ENCODE data around the gene MRPL1.

Gene MRPL1

DNA sequence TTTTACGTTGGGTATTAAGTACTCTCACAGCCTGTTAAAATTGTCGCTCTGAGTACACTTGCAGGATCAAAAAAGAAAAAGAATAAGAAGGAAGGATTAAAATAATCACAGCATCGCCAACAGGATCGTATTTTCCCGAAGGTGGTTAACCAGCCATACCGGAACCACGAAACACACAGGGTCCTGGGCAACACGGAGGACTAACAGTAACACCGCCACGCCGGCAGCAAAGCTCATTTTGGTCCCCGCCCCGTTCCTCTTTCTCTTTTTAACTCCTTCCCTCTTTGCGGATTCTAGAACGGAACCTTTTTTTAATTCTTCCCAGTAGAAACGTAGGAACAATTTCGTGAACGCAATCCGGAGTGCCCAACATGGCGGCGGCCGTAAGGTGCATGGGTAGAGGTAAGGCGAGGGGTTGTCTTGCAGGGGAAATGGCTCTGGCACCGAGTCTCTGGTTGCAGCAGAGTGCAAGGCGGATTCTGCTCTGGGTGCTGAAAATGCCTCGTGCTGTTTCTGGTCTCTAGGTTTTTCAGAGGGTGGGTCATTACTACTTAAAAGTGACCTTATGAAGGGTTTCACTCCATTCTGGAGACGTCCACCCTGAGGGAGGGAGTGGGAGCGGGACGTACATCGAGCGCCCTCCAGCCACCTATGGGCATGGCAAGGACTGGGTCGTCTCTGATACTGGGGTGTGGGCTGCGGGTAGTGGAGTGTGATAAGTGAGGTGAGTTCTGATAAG lies at the start of gene MRPL1:
Gene MRPL1 (plus strand): TSS at position 353 of the 739 bp plus-strand sequence. CDS start 19 bp downstream, at position 372.
- peak; percentile 92 to 95 for DNase-seq

- no peak for DNase-seq
These were observed 47.0 kb upstream of the MRPL1 start for GRCh38 chr4:77815636-77816035.

GRCh38 chr4:77816546-77816945 lies 46.1 kb upstream of the MRPL1 start:
- no peak for DNase-seq

- DNase-seq: peak in 1 of 2 experiments; percentile 19
These were observed 45.1 kb upstream of the MRPL1 start for GRCh38 chr4:77817304-77818072.

DNA sequence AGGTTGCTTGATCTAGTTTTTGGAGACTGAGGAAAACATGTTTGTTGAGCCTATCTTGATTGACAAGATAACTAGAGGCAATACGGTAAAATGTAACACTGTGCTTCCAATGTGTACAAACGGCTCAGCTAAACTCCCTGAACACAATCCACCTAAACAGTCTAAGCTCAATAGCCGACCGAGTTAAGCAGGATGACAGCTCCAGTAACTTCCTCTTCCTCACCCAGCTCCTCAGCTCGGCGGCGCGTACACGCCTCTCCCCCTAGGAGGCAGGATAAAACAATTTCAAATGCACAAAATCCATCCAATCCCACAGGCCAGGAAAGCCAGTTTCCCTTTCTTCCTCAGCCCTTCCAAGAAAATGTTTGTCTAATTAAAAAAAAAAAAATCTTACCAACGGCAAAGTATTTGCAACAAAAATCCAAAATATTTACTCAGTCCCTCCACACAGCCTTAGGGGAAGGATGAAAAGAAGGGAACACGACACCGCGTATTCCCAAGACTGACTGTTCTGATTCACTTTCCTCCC lies 44.5 kb upstream of the MRPL1 start:
- peak; percentile 55 to 81 for DNase-seq

GRCh38 chr4:77818602-77819403 lies 43.8 kb upstream of the MRPL1 start, which contains the start of gene CNOT6L:
TSS of gene CNOT6L (minus strand) at chr4:77819368. CDS start at chr4:77819308, 60 bp downstream.
- DNase-seq: peak; percentile 22 to 42

DNA sequence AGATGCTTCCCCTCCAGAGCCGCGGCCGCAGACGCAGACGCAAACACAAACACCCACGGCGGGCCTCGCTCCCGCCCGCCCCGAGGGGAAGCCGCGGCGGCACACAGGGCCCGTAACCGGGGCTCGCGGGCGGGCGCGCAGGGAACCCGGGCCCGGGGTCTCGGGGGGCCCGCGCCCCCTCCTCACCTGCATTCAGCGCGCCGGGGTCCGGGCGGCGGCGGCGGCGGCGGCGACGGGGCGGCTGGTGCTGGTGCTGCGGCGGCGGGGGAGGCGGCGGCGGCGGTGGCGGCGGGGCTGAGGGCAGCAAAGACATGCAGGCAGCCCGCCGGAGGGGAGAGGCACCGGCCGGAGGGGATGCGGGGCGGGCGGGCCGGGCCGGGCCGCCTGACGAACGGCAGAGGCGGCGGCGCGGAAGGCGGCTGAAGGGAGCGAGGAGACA lies 43.2 kb upstream of the MRPL1 start:
- no peak for DNase-seq

DNA sequence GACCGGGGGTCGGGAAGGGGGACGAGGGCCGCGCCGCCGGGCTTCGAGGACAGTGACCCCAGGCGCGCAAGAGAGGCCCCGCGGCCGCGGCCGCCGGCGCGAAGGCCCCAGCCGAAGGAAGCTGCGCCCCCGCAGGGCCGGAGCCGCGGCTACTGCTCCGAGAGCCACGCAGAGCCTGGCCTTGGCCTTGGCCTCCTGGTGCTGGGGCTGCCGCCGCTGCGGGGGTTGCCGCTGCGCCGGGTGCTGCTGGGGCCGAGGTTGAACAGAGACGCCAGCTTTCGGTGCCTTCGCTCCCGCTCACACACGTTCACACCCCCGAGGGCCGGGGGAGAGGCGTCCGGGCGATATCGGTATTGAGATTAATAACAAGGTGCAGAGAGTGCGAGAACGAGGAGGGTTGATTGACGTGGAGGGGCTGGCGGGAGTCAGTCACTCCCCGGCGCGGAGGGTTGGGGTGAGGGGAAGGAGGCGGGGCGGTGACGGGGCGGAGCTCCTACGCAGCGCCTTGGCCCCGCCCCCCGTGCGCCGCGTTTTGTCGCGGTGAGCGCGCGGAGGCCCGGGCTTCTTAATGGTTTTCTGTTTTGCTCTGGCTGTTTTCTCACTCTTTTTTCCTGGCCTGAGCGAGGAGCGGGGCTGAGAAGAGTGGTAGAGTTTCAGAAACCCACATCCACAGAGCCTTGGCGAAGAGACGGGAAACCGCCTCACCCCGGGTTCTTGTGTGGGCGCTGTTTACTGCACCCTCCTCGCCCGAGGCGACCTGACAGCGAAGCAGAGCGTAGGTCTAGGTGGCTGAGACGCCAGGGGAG lies 42.6 kb upstream of the MRPL1 start:
- DNase-seq: peak; percentile 82 to 87

- no peak for DNase-seq
These were observed 41.7 kb upstream of the MRPL1 start for GRCh38 chr4:77820649-77821561.

- DNase-seq: no peak
These were observed 40.9 kb upstream of the MRPL1 start for GRCh38 chr4:77821775-77822174.

GRCh38 chr4:77826275-77826674 lies 36.4 kb upstream of the MRPL1 start:
- no peak for DNase-seq

GRCh38 chr4:77827343-77827742 lies 35.3 kb upstream of the MRPL1 start:
- no peak for DNase-seq

GRCh38 chr4:77833126-77833724 lies 29.4 kb upstream of the MRPL1 start:
- no peak for DNase-seq

DNA sequence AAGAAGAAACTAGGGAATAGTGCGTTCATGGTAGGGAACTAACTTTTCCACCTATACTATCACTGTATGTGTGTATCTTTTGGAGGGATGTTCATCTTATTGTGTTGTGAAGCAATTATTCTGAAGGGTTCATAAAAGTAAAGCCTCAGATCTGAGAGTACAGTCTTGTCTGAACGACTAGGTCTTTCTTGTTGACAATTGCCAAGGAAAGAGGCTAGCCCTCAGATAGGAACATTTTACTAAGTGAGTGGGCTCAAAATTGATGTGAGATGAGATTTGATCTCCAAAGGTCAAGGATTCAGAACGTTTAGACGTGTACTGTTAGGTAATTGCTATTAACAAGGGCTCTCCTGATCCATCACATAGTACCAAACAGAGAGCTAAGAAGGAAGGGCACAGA lies 28.2 kb upstream of the MRPL1 start:
- no peak for DNase-seq

GRCh38 chr4:77843628-77844027 lies 19.0 kb upstream of the MRPL1 start:
- no peak for DNase-seq

GRCh38 chr4:77844363-77844762 lies 18.3 kb upstream of the MRPL1 start:
- DNase-seq: no peak

GRCh38 chr4:77845400-77845799 lies 17.2 kb upstream of the MRPL1 start:
- no peak for DNase-seq

GRCh38 chr4:77845929-77846328 lies 16.7 kb upstream of the MRPL1 start:
- no peak for DNase-seq

DNA sequence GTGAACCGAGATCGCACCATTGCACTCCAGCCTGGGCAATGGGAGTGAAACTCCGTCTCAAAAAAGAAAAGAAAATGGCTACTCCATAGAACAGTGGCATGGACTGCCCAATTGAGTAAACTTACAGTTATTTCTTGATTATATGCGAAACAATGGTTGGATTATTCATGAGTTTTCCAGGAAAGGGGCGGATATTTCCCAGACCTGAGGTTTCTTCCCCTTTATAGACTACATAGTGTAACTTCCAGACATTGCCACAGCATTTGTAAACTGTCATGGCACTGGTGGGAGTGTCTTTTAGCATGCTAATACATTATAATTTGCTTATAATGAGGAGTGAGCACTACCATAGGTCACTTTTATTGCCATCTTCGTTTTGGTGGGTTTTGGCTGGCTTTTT lies 14.1 kb upstream of the MRPL1 start:
- no peak for DNase-seq

DNA sequence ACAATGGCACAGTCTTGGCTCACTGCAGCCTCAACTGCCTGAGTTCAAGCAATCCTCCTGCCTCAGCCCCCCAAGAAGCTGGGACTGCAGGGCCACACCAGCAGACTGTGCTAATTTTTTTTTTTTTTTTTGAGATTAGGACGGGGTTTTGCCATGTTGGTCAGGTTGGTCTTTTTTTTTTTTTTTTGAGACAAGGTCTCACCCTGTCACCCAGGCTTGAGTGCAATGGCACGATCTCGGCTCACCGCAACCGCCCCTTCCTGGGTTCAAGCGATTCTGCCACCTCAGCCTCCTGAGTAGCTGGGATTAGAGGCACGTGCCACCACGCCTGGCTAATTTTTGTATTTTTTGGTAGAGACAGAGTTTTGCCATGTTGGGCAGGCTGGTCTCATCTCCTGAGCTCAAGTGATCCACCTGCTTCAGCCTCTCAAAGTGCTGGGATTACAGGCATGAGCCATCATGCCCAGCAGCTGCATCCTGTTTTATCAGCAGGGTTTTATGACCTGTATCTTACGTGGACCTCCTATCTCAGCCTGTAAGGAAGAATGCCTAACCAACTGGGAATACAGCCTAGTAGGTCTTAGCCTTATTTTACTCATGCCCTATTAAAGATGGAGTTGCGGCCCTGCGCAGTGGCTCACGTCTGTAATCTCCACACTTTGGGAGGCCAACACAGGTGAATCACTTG lies 13.2 kb upstream of the MRPL1 start:
- DNase-seq: peak; percentile 70 to 84
